HG03196 (cell line): ENCODE results near the gene ZNF189.
"Not testable (repeated sequence)": the region's sequence is repeated elsewhere in the genome, so short reads cannot be mapped to it uniquely, and the experiment has no call there.

Source experiments
- ATAC-seq: cut with Tn5 transposase; IDR thresholded peaks from one replicate; pipeline ENCODE4 v1.9.1; 2021; ENCODE audit not compliant: unreplicated experiment

The ZNF189 gene

GRCh38 chr9:101376111-101376848 lies 22.4 kb upstream of the ZNF189 start:
- no peak for ATAC-seq

GRCh38 chr9:101380295-101380694 lies 18.4 kb upstream of the ZNF189 start:
- ATAC-seq = no peak

DNA sequence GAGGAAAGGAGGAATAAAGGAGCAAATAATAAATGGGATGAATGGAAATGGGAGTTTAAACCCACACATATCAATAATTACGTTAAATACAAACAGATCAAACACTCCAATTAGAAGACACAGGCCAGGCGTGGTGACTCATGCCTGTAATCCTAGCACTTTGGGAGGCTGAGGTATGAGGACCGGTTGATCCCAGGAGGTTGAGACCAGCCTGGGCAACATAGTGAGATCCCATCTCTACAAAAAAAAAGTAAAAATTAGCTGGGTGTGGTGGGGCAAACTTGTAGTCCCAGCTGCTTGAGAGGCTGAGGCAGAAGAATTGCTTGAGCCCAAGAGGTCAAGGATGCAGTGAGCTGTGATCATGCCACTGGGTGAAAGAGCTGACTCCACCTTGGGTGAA lies 17.5 kb upstream of the ZNF189 start:
- no peak for ATAC-seq

DNA sequence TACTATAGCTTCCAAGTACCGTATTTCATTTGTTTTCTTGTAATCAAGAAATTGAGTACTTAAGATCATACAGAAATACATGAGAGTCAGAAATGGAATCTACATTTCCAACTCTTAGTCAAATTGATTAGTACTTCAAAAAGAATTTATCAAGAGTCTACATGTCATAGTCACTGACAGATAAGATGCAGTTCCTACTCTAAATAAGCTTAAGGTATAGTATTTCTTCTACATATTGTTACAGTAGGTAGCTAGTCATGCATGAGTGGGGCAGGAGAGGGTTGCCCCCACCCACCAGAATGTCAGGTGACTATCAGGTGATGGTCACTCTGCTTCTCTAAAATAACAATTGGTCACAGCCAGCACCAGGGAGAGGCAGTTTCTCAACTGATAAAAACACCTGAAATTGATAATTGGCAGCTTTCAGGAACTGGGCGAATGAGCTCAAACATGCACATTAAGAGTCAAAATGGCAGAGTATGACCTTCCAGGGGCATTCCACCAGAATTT lies 16.8 kb upstream of the ZNF189 start:
- no peak for ATAC-seq

GRCh38 chr9:101383361-101383760 lies 15.3 kb upstream of the ZNF189 start:
- ATAC-seq = no peak

DNA sequence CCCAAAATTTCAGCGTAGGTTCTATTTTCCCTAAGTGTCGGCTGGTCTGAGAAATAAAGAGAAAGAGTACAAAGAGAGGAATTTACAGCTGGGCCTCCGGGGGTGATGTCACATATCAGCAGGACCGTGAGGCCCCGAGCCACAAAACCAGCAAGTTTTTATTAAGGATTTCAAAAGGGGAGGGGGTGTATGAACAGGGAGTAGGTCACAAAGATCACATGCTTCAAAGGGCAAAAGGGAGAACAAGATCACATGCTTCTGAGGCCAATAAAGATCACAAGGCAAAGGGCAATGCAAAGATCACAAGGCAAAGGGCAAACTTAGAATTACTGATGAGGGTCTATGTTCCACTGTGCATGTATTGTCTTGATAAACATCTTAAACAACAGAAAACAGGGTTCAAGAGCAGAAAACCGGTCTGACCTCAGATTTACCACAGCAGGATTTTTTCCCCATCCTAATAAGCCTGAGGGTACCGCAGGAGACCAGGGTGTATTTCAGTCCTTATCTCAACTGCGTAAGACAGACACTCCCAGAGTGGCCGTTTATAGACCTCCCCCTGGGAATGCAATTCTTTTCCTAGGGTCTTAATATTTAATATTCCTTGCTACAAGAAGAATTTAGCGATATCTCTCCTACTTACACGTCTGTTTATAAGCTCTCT lies 13.6 kb upstream of the ZNF189 start, which contains the start of gene BAAT:
Gene BAAT, minus strand, starts transcription at position 134 of the 664 bp plus-strand sequence. CDS start 13,602 bp downstream, outside the sequence.
- not testable (repeated sequence) for ATAC-seq

DNA sequence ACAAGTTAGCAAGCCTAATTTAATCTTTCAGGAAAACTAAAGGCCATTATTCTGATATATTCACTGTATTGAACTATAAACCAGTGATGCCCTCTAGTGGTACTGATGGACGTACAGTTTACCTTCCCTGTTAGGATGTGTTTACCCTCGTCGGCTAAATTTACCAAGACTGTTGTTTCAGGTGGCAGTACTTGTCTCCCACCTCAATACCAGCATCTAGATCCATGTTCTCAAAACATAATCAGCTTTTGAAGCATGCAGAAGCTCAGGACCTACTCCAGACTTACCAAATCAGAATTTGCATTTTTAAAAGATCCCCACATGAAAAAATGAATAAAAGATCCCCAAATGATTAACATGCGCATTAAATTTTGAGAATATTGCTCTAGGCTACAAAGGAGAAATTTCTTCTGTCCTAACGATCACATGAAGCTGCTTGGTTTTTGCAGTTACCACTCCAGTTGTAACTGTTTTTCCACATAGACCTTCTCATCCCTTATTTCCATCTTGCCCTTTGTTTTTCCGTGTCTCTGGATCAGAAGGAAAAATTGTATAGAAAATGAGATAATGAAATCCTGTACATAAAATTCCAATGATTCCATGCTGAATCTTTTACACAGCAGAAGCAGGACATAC lies 10.7 kb upstream of the ZNF189 start:
- peak; percentile 67 for ATAC-seq

GRCh38 chr9:101388507-101388993 lies 10.1 kb upstream of the ZNF189 start:
- no peak for ATAC-seq

GRCh38 chr9:101393135-101393534 lies 5.5 kb upstream of the ZNF189 start:
- no peak for ATAC-seq

GRCh38 chr9:101394687-101395086 lies 4.0 kb upstream of the ZNF189 start:
- no peak for ATAC-seq

GRCh38 chr9:101397746-101398067 lies 944 bp upstream of the ZNF189 start:
- no peak for ATAC-seq

GRCh38 chr9:101398930-101399642 lies 435 bp downstream of the ZNF189 start:
- no peak for ATAC-seq

GRCh38 chr9:101399643-101399970 lies 956 bp downstream of the ZNF189 start:
- ATAC-seq = no peak

DNA sequence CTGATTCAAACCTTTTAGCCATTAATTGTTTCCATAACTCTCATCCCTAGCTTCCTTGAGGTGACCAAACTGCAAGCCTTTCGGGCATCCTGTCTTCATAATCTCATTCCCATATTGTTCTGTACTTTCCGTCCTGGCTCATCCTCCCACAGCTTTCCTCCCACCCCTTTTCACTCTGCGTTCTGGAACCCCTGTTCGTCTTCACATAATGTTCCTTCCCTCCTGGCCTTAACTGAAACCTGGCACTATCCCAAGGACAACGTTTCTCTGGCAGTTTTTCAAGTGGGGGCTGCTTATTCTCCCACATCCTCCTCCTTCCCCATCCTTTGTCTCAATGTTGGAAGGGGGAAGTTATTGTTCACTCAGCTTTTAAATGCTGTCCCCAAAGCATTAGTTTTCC lies 1.5 kb downstream of the ZNF189 start:
- no peak for ATAC-seq

DNA sequence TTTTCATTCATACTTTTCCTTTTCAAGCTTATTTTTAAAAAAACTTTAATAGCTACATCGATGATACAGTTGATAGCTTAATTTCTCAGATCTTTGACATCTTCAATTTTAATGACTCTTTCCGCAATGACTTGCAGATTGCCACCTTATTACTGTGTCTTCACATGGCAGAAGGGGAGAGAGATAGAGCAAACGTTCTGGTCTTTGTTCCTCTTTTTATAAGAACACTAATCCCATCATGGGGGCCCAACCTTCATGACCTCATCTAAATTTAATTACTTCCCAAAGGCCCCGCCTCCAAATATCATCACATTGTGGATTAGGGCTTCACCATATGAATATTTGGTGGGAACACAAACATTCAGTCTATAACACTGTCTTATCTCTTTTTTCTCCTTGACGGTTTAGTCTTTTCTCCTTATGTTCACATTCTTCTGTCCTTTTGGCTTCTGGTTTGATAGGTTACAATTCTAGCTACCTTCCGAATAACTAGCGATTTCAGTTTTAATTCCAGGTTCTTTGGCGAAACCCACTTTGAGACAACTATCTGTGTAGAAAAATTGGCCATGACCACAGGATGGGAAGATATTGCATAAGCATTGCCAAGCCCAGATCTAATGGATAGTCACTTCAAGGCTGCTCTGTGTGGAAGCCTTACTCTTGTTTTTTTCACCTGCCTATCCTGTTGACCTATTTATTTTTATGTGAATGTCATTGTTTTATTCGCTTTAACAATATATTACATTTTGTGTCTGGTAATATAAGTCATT lies 5.0 kb downstream of the ZNF189 start:
- ATAC-seq = no peak

GRCh38 chr9:101408374-101409078 lies 9.9 kb downstream of the ZNF189 start:
- no peak for ATAC-seq

GRCh38 chr9:101409079-101409477 lies 10.4 kb downstream of the ZNF189 start:
- no peak for ATAC-seq

- ATAC-seq = no peak
Observed at GRCh38 chr9:101414839-101415238, 16.2 kb downstream of the ZNF189 start.

DNA sequence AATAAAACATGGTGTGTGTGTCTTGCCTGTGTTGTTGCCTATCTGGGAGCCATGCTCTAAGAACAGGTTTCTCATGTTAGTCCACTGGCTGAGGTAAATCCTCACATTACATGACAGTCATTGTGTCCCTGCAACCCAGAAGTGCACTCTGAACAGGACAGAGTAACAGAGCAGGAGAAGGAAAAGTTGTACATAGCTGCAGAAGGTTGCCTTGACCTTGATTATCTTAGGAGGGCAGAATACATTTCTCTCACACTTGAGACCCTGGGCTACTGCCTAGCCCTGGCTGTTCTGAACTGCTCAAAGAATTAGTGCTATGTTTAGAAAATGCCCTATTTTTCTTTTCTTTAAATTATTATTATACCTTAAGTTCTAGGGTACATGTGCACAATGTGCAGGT lies 16.9 kb downstream of the ZNF189 start:
- no peak for ATAC-seq

DNA sequence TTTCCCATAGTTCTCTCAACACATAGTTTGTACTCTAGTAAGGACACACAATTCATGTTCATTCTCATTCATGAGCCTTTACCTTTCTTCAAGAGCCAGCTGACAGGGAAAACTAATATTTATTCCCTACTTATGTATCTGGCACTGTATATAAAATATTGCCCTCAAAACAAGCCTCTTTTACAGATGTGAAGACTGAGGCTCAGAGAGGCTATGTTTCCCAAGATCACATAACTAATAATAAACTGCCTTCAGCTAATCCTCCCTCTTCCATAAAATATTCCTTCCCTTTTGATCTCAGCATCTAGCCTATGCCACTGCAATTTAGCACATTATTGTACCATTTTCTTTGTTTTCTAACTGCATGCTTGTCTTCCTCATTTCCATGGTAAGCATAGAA lies 18.7 kb downstream of the ZNF189 start:
- no peak for ATAC-seq
